CD4-positive, alpha-beta T cell (primary cell): Measurements from ENCODE around the gene SH3D19. TPM values are rescaled to one million over a fixed set of nuclear protein-coding genes. Genes with fewer than 3 reads are reported as not detected.
"Not testable (repeated sequence)": the region's sequence is repeated elsewhere in the genome, so short reads cannot be mapped to it uniquely, and the experiment has no call there.

ENCODE experiments used
- ATAC-seq: fragments of 200-7000 bp; cut with Tn5 transposase; one replicate; pipeline ENCODE4 v1.10.0; 2022; ENCODE audit warnings: mild to moderate bottlenecking; ENCODE audit not compliant: poor library complexity
- CTCF ChIA-PET: fragments of 350-600 bp; sonication (Branson Sonifier 250); formaldehyde crosslinking; loops from one replicate; lab custom pipeline; 2021; ENCODE audit warnings: antibody characterized with exemption, inconsistent platforms; lab: Charles Lee
- POLR2A ChIA-PET: fragments of 350-600 bp; sonication (Branson Sonifier 250); formaldehyde crosslinking; loops from one replicate; lab custom pipeline; 2021; ENCODE audit warnings: antibody characterized with exemption, inconsistent platforms; lab: Charles Lee
- DNase-seq, 14 experiments: peaks; one replicate each; pipeline ENCODE4 v3.0.0-alpha.2; 2013 to 2020; ENCODE audit warnings: mixed read lengths in 2 of 14
- H3K27ac ChIP-seq, 2 donors: one replicate each; pipeline versions ENCODE4 v1.5.1 to v1.7.0; 2013; ENCODE audit warnings: low read length in 2 of 2, low read depth in 1 of 2, mild to moderate bottlenecking in 1 of 2
- H3K27me3 ChIP-seq, 2 experiments: 1 replicate in 1 of 2; 2 replicates in 1 of 2; pipeline versions ENCODE4 v1.6.1 to v1.7.0; 2013; ENCODE audit warnings: low read length in 2 of 2, control low read depth in 1 of 2, mild to moderate bottlenecking in 1 of 2, moderate library complexity in 1 of 2; ENCODE audit not compliant: insufficient read depth in 2 of 2, control insufficient read depth in 1 of 2
- H3K36me3 ChIP-seq: one replicate; pipeline ENCODE4 v1.6.1; 2013; ENCODE audit warnings: low read length, control low read depth; ENCODE audit not compliant: insufficient read depth
- H3K4me1 ChIP-seq: one replicate; pipeline ENCODE4 v1.6.1; 2013; ENCODE audit warnings: low read length, control low read depth; ENCODE audit not compliant: insufficient read depth
- H3K4me3 ChIP-seq: one replicate; pipeline ENCODE4 v1.5.1; 2013; ENCODE audit warnings: mild to moderate bottlenecking, low read length, moderate library complexity
- H3K9me3 ChIP-seq, 2 experiments: 1 replicate in 1 of 2; 2 replicates in 1 of 2; pipeline versions ENCODE4 v1.6.1 to v1.7.0; 2013; ENCODE audit warnings: low read length in 2 of 2, mild to moderate bottlenecking in 2 of 2, control low read depth in 1 of 2, moderate library complexity in 1 of 2; ENCODE audit not compliant: control insufficient read depth in 1 of 2, insufficient read depth in 1 of 2
- H3K27ac Mint-ChIP-seq: one replicate; pipeline ENCODE4 v1.8.0; 2020; ENCODE audit warnings: mixed read lengths
- H3K27me3 Mint-ChIP-seq: one replicate; pipeline ENCODE4 v1.8.0; 2021; ENCODE audit warnings: mixed read lengths
- H3K36me3 Mint-ChIP-seq: one replicate; pipeline ENCODE4 v1.8.0; 2021; ENCODE audit warnings: low read depth, mixed read lengths
- H3K4me1 Mint-ChIP-seq: one replicate; pipeline ENCODE4 v1.8.0; 2021; ENCODE audit warnings: low read depth, mixed read lengths
- H3K4me3 Mint-ChIP-seq: one replicate; pipeline ENCODE4 v1.8.0; 2020; ENCODE audit warnings: mild to moderate bottlenecking, mixed read lengths
- H3K9me3 Mint-ChIP-seq: one replicate; pipeline ENCODE4 v1.8.0; 2020; ENCODE audit warnings: mixed read lengths
- CTCF ChIP-seq: fragments of 200-600 bp; IDR thresholded peaks from one replicate; pipeline ENCODE4 v1.8.0; 2022; ENCODE audit warnings: antibody characterized with exemption, mild to moderate bottlenecking
- intact Hi-C, 2 experiments: fragments of 100-400 bp; cut with DNase I in 1 of 2; cut with micrococcal nuclease in 1 of 2; formaldehyde crosslinking; loops; one replicate each; pipeline versions ENCODE4 v1.15.1 to v1.9.0; 2023 to 2025; cut with DNase I, micrococcal nuclease
- total RNA-seq, 174 experiments: library from RNA in 2 of 174; stranded (reverse) in 2 of 174; gene quantifications; one replicate each; pipeline ENCODE4 v1.2.3 and lab custom pipeline; 2021 to 2026

The SH3D19 gene
- total RNA-seq, 2 experiments from 2014 or later = 0.27 TPM; not detected in 1

- H3K9me3 ChIP-seq = no peaks in the 10 kb centered on the region
- DNase-seq = no peak
- ChIA-PET POLR2A (no interaction called here), CTCF (no interaction called here)
- no peak overlapping the region for H3K4me3 ChIP-seq
- Mint-ChIP-seq H3K27me3 (peaks cover 75% of the 10 kb centered on the region), H3K9me3 (no peaks in the 10 kb centered on the region), H3K4me1 (peaks cover 18% of the 10 kb centered on the region), H3K4me3 (no peak overlapping the region), H3K36me3 (no peaks in the 10 kb centered on the region), H3K27ac (no peak overlapping the region)
- TF ChIP-seq CTCF = no peak
- H3K27me3 ChIP-seq = peaks cover 29 to 46% of the 10 kb centered on the region in 2 experiments
- intact Hi-C loops = no loop called here
- peaks cover 7% of the 10 kb centered on the region for H3K4me1 ChIP-seq
- no peak for ATAC-seq
- no peaks in the 10 kb centered on the region for H3K36me3 ChIP-seq
- no peak overlapping the region for H3K27ac ChIP-seq
Observed at GRCh38 chr4:151323667-151324066, 1.7 kb downstream of the SH3D19 start.

GRCh38 chr4:151322570-151322969 lies 2.8 kb downstream of the SH3D19 start:
- POLR2A ChIA-PET = no interaction called here
- DNase-seq (no peak), ATAC-seq (no peak)
- Mint-ChIP-seq H3K27me3 (peaks cover 70% of the 10 kb centered on the region), H3K27ac (no peak overlapping the region), H3K4me1 (peaks cover 18% of the 10 kb centered on the region), H3K9me3 (no peaks in the 10 kb centered on the region), H3K4me3 (no peak overlapping the region), H3K36me3 (no peaks in the 10 kb centered on the region)
- Histone ChIP-seq H3K27me3 (peaks cover 29 to 46% of the 10 kb centered on the region in 2 experiments), H3K27ac (no peak overlapping the region), H3K9me3 (no peaks in the 10 kb centered on the region), H3K36me3 (no peaks in the 10 kb centered on the region), H3K4me1 (peaks cover 7% of the 10 kb centered on the region), H3K4me3 (no peak overlapping the region)
- CTCF ChIA-PET = interaction anchor here (0.6 kb wide), 1 partner anchor 874 kb away, joined by 3 read pairs; no protein-coding TSS in a partner anchor
- TF ChIP-seq CTCF = no peak
- intact Hi-C loops = no loop called here

DNA sequence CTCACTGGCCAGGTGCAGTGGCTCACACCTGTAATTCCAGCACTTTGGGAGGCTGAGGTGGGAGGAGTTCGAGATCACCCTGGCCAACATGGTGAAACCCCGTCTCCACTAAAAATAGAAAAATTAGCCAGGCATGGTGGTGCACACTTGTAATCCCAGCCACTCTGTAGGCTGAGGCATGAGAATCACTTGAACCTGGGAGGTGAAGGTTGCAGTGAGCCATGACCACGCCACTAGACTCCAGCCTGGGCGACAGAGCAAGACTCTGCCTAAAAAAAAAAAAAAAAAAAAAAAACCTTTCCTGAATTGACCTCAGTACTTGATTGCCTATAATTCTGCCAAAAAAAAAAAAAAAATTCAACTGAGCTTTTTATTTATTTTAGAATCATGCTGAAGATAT lies 3.2 kb downstream of the SH3D19 start:
- H3K9me3 Mint-ChIP-seq, H3K9me3 ChIP-seq, H3K27ac ChIP-seq, intact Hi-C loops, H3K4me3 ChIP-seq, DNase-seq, H3K27ac Mint-ChIP-seq, H3K36me3 ChIP-seq, H3K4me1 ChIP-seq, H3K36me3 Mint-ChIP-seq, POLR2A ChIA-PET, H3K4me3 Mint-ChIP-seq, ATAC-seq: not testable (repeated sequence)
- Mint-ChIP-seq H3K27me3 (peaks cover 74% of the 10 kb centered on the region), H3K4me1 (peaks cover 18% of the 10 kb centered on the region)
- peaks cover 29 to 46% of the 10 kb centered on the region in 2 experiments for H3K27me3 ChIP-seq
- CTCF ChIA-PET = interaction anchor here (0.5 to 0.6 kb wide), 2 partner anchors 41 to 874 kb away, joined by 3 to 6 read pairs; no protein-coding TSS in a partner anchor

GRCh38 chr4:151321586-151321985 lies 3.8 kb downstream of the SH3D19 start:
- ATAC-seq (no peak), DNase-seq (no peak)
- Mint-ChIP-seq H3K27me3 (peaks cover 72% of the 10 kb centered on the region), H3K36me3 (no peaks in the 10 kb centered on the region), H3K4me1 (peaks cover 18% of the 10 kb centered on the region), H3K9me3 (no peaks in the 10 kb centered on the region), H3K27ac (no peak overlapping the region), H3K4me3 (no peak overlapping the region)
- TF ChIP-seq CTCF = no peak
- intact Hi-C loops = no loop called here
- no peaks in the 10 kb centered on the region for H3K36me3 ChIP-seq
- H3K4me3 ChIP-seq = no peak overlapping the region
- H3K27me3 ChIP-seq = peaks cover 24 to 40% of the 10 kb centered on the region in 2 experiments
- CTCF ChIA-PET = interaction anchor here (0.5 to 1.1 kb wide), 2 partner anchors 15 to 42 kb away, joined by 3 to 6 read pairs; no protein-coding TSS in a partner anchor
- H3K9me3 ChIP-seq = no peaks in the 10 kb centered on the region
- POLR2A ChIA-PET = no interaction called here
- peaks cover 7% of the 10 kb centered on the region for H3K4me1 ChIP-seq
- no peak overlapping the region for H3K27ac ChIP-seq
